Subcutaneous adipose tissue (tissue), 4 donors: ENCODE measurements around the gene TOPBP1. TPM values are rescaled to one million over a fixed set of nuclear protein-coding genes. Genes with fewer than 3 reads are reported as not detected.

Experiments used
- CTCF ChIP-seq: fragments of 450-650 bp; IDR thresholded peaks from one replicate; pipeline ENCODE4 v1.5.1; 2016; ENCODE audit warnings: low read depth, mild to moderate bottlenecking, control low read depth, antibody characterized with exemption, moderate library complexity
- total RNA-seq, 4 donors: library from RNA; depleted of rRNA; stranded (reverse); fragments of >200 nt; gene quantifications; one replicate each; pipeline ENCODE4 v1.1.0, GENCODE V29; 2016

The TOPBP1 gene
- total RNA-seq, 4 donors from 2014 or later, result 26.2 to 35.9 (median 28.5) TPM

DNA sequence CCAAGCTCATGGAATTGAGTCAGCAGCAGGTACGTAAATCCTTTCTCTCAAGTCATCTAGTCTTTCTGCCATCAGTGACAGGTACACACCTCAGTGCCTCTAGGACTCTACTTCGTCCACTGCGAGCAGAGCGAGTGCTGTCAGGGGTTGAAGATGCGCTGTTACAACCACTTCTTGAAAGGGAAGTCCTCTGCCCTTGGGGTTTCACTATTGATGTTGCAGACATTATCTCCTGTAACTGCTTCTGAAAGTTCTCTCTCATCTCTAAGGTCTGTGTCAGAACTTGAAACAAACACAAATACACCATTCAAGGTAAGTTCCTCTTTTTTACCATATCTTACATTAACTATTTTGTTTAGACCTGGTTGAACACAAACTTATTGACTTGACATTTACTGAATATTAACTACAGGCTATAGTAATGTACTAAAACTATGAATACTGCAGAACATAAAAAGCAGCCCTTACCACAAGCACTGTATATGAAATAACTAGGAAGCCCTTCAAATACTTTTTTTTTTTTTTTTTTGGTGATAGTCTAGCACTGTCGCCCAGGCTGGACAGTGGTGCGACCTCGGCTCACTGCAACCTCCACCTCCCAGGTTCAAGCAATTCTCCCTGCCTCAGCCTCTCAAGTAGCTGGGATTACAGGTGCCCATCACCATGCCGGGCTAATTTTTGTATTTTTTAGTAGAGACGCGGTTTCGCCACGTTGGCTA, 41.5 kb downstream of the TOPBP1 start:
- TF ChIP-seq CTCF, result no peak

- TF ChIP-seq CTCF, result no peak
Measured at GRCh38 chr3:133611534-133611933, 50.2 kb downstream of the TOPBP1 start.

DNA sequence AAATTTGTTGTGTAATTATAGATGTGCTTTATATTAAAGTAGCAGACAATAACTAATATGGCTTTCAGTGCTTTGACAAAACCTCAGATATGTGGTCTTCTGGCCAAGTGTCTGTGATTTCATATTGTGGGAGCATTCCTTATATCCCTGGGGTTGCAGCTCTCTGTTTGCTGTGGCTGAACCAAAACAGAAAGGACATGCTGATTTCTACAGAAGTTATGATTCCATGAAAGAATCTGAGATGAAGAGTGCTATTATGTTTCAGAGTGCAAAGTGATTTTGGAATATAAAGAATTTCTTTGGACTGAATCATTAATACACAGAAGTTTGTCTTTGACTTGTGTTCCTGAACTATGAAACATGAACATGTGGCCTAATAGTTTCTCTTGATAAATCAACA, 51.7 kb downstream of the TOPBP1 start:
- no peak for TF ChIP-seq CTCF

DNA sequence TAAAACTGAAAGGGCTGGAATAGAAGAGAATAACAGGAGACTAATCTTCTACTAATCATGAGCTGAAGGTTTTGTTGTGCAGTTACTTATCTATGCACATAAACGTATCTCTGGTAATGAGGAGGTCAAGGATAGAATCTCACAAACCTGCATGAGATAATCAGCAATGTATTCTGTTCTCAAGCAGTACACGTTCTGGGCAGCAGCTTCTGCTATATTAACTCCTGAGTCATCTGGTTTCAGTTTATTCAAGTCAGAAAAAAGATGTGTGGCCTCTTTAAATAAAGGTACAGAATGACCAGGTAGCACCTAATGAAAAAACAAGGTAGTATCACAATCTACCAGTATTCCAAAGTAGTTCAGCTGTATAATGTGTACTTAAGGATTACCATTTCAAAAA, 53.4 kb downstream of the TOPBP1 start:
- TF ChIP-seq CTCF, result no peak

DNA sequence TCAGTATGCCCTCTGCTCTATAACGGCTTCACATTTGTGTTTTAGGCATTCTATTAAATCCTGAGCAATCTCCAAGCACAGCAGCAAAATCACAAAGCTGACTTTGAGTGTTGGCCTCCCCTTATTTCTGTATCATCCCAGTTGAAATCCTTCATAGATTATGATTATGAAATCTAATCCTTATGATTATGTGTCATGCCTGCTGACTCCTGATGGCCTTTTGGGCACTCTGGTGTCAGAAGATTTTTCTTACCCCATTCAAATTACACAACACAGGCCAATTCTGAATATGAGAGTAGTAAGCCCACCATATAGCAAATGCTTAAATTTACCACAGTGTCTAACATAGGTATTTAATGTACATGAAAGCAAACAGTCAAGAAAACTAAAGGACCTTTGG, 53.9 kb downstream of the TOPBP1 start:
- TF ChIP-seq CTCF, result no peak

- TF ChIP-seq CTCF, result no peak
Measured at GRCh38 chr3:133606902-133607301, 54.8 kb downstream of the TOPBP1 start.

- no peak for TF ChIP-seq CTCF
Measured at GRCh38 chr3:133606342-133606741, 55.4 kb downstream of the TOPBP1 start.
